Measurements from ENCODE around the gene PAN2.
"Not testable (repeated sequence)": the region's sequence is repeated elsewhere in the genome, so short reads cannot be mapped to it uniquely, and the experiment has no call there.

- TF ChIP-seq CTCF (conservative IDR thresholded peaks at IDR 0.05); EZH2 (IDR thresholded peaks at IDR 0.05; ENCODE audit: low read depth): not testable (repeated sequence)
These were observed 8.5 kb upstream of the PAN2 start for GRCh38 chr12:56342290-56342689.

All from PC-9 (cell line).